CD4-positive, alpha-beta T cell (primary cell): ENCODE data around the gene PBX2. TPM values are rescaled to one million over a fixed set of nuclear protein-coding genes. Genes with fewer than 3 reads are reported as not detected.

Experiments used
- ATAC-seq: fragments of 200-7000 bp; cut with Tn5 transposase; one replicate; pipeline ENCODE4 v1.10.0; 2022; ENCODE audit warnings: mild to moderate bottlenecking; ENCODE audit not compliant: poor library complexity
- CTCF ChIA-PET: fragments of 350-600 bp; sonication (Branson Sonifier 250); formaldehyde crosslinking; loops from one replicate; lab custom pipeline; 2021; ENCODE audit warnings: antibody characterized with exemption, inconsistent platforms; lab: Charles Lee
- POLR2A ChIA-PET: fragments of 350-600 bp; sonication (Branson Sonifier 250); formaldehyde crosslinking; loops from one replicate; lab custom pipeline; 2021; ENCODE audit warnings: antibody characterized with exemption, inconsistent platforms; lab: Charles Lee
- DNase-seq, 14 experiments: peaks; one replicate each; pipeline ENCODE4 v3.0.0-alpha.2; 2013 to 2020; ENCODE audit warnings: mixed read lengths in 2 of 14
- H3K27ac ChIP-seq, 2 donors: one replicate each; pipeline versions ENCODE4 v1.5.1 to v1.7.0; 2013; ENCODE audit warnings: low read length in 2 of 2, low read depth in 1 of 2, mild to moderate bottlenecking in 1 of 2
- H3K27me3 ChIP-seq, 2 experiments: 1 replicate in 1 of 2; 2 replicates in 1 of 2; pipeline versions ENCODE4 v1.6.1 to v1.7.0; 2013; ENCODE audit warnings: low read length in 2 of 2, control low read depth in 1 of 2, mild to moderate bottlenecking in 1 of 2, moderate library complexity in 1 of 2; ENCODE audit not compliant: insufficient read depth in 2 of 2, control insufficient read depth in 1 of 2
- H3K36me3 ChIP-seq: one replicate; pipeline ENCODE4 v1.6.1; 2013; ENCODE audit warnings: low read length, control low read depth; ENCODE audit not compliant: insufficient read depth
- H3K4me1 ChIP-seq: one replicate; pipeline ENCODE4 v1.6.1; 2013; ENCODE audit warnings: low read length, control low read depth; ENCODE audit not compliant: insufficient read depth
- H3K4me3 ChIP-seq: one replicate; pipeline ENCODE4 v1.5.1; 2013; ENCODE audit warnings: mild to moderate bottlenecking, low read length, moderate library complexity
- H3K9me3 ChIP-seq, 2 experiments: 1 replicate in 1 of 2; 2 replicates in 1 of 2; pipeline versions ENCODE4 v1.6.1 to v1.7.0; 2013; ENCODE audit warnings: low read length in 2 of 2, mild to moderate bottlenecking in 2 of 2, control low read depth in 1 of 2, moderate library complexity in 1 of 2; ENCODE audit not compliant: control insufficient read depth in 1 of 2, insufficient read depth in 1 of 2
- H3K27ac Mint-ChIP-seq: one replicate; pipeline ENCODE4 v1.8.0; 2020; ENCODE audit warnings: mixed read lengths
- H3K27me3 Mint-ChIP-seq: one replicate; pipeline ENCODE4 v1.8.0; 2021; ENCODE audit warnings: mixed read lengths
- H3K36me3 Mint-ChIP-seq: one replicate; pipeline ENCODE4 v1.8.0; 2021; ENCODE audit warnings: low read depth, mixed read lengths
- H3K4me1 Mint-ChIP-seq: one replicate; pipeline ENCODE4 v1.8.0; 2021; ENCODE audit warnings: low read depth, mixed read lengths
- H3K4me3 Mint-ChIP-seq: one replicate; pipeline ENCODE4 v1.8.0; 2020; ENCODE audit warnings: mild to moderate bottlenecking, mixed read lengths
- H3K9me3 Mint-ChIP-seq: one replicate; pipeline ENCODE4 v1.8.0; 2020; ENCODE audit warnings: mixed read lengths
- CTCF ChIP-seq: fragments of 200-600 bp; IDR thresholded peaks from one replicate; pipeline ENCODE4 v1.8.0; 2022; ENCODE audit warnings: antibody characterized with exemption, mild to moderate bottlenecking
- intact Hi-C, 2 experiments: fragments of 100-400 bp; cut with DNase I in 1 of 2; cut with micrococcal nuclease in 1 of 2; formaldehyde crosslinking; loops; one replicate each; pipeline versions ENCODE4 v1.15.1 to v1.9.0; 2023 to 2025; cut with DNase I, micrococcal nuclease
- total RNA-seq, 174 experiments: library from RNA in 2 of 174; stranded (reverse) in 2 of 174; gene quantifications; one replicate each; pipeline ENCODE4 v1.2.3 and lab custom pipeline; 2021 to 2026

The PBX2 gene
- total RNA-seq, 2 experiments from 2014 or later, result 62.0 to 65.6 TPM

GRCh38 chr6:32191696-32192607 is 1.9 kb upstream of the PBX2 start:
- Mint-ChIP-seq H3K4me3 (peak overlapping the region; percentile 99), H3K4me1 (peaks cover 70% of the 10 kb centered on the region), H3K27ac (peak overlapping the region; percentile 96), H3K36me3 (peaks cover 63% of the 10 kb centered on the region), H3K9me3 (no peaks in the 10 kb centered on the region), H3K27me3 (no peaks in the 10 kb centered on the region)
- no peaks in the 10 kb centered on the region for H3K9me3 ChIP-seq
- H3K4me3 ChIP-seq, result peak overlapping the region; percentile 96
- intact Hi-C loops, result loop anchor here (1.0 to 10.0 kb wide), 6 partner anchors 16 to 1977 kb away; partner anchors contain the start of genes AGPAT1 (in 1 of the 2), C6orf47 (in 1 of the 2), CSNK2B (in 1 of the 2) and EHMT2 (in 1 of the 2)
- DNase-seq (peak in 3 of 14 experiments; percentile 51 to 70 (median 62)), ATAC-seq (no peak)
- peaks cover 29% of the 10 kb centered on the region for H3K36me3 ChIP-seq
- POLR2A ChIA-PET, result interaction anchor here (0.5 to 12.1 kb wide), 15 partner anchors 13 to 1576 kb away, joined by 3 to 242 read pairs (median 5); partner anchors contain the start of genes AGPAT1, ATF6B, DXO and EGFL8
- peaks cover 74% of the 10 kb centered on the region for H3K4me1 ChIP-seq
- peak overlapping the region; percentile 93 for H3K27ac ChIP-seq
- CTCF ChIA-PET, result no interaction called here
- H3K27me3 ChIP-seq, result no peaks in the 10 kb centered on the region
- TF ChIP-seq CTCF, result no peak

- TF ChIP-seq CTCF, result no peak
- H3K4me3 ChIP-seq, result peak overlapping the region; percentile 96
- peak overlapping the region; percentile 99 for H3K4me3 Mint-ChIP-seq
These were observed 1.1 kb upstream of the PBX2 start for GRCh38 chr6:32190911-32191677.

GRCh38 chr6:32189742-32190053 is 304 bp downstream of the PBX2 start:
- Histone ChIP-seq H3K4me1 (peaks cover 70% of the 10 kb centered on the region), H3K27ac (peak overlapping the region; percentile 72 to 93), H3K4me3 (peak overlapping the region; percentile 96), H3K27me3 (no peaks in the 10 kb centered on the region), H3K36me3 (peaks cover 40% of the 10 kb centered on the region), H3K9me3 (no peaks in the 10 kb centered on the region)
- Mint-ChIP-seq H3K36me3 (peaks cover 77% of the 10 kb centered on the region), H3K27me3 (no peaks in the 10 kb centered on the region), H3K9me3 (no peaks in the 10 kb centered on the region), H3K4me3 (peak overlapping the region; percentile 98), H3K4me1 (peaks cover 66% of the 10 kb centered on the region), H3K27ac (peak overlapping the region; percentile 96)
- DNase-seq, result peak in 3 of 14 experiments; percentile 29 to 55 (median 39)
- TF ChIP-seq CTCF, result no peak
- POLR2A ChIA-PET, result interaction anchor here (0.6 to 12.1 kb wide), 10 partner anchors 10 to 782 kb away, joined by 3 to 242 read pairs (median 4); partner anchors contain the start of genes AGPAT1, ATF6B, EGFL8 and FKBPL
- no peak for ATAC-seq
- intact Hi-C loops, result loop anchor here (1.0 to 10.0 kb wide), 5 partner anchors 11 to 1975 kb away; partner anchors contain the start of genes C6orf47 (in 1 of the 2), CSNK2B (in 1 of the 2), EHMT2 (in 1 of the 2) and GPANK1 (in 1 of the 2)
- CTCF ChIA-PET, result no interaction called here

More at GRCh38 chr6:32190911-32191677, 1.1 kb upstream of the PBX2 start:
- Mint-ChIP-seq H3K27ac (peak overlapping the region; percentile 96), H3K36me3 (peaks cover 72% of the 10 kb centered on the region), H3K9me3 (no peaks in the 10 kb centered on the region), H3K4me1 (peaks cover 70% of the 10 kb centered on the region), H3K27me3 (no peaks in the 10 kb centered on the region)
- Histone ChIP-seq H3K27me3 (no peaks in the 10 kb centered on the region), H3K4me1 (peaks cover 74% of the 10 kb centered on the region), H3K36me3 (peaks cover 37% of the 10 kb centered on the region), H3K27ac (peak overlapping the region; percentile 93), H3K9me3 (no peaks in the 10 kb centered on the region)
- intact Hi-C loops, result loop anchor here (1.0 to 10.0 kb wide), 6 partner anchors 13 to 1976 kb away; partner anchors contain the start of genes AGPAT1 (in 1 of the 2), C6orf47 (in 1 of the 2), CSNK2B (in 1 of the 2) and EHMT2 (in 1 of the 2)
- ATAC-seq (no peak), DNase-seq (peak in 1 of 14 experiments; percentile 33)
- CTCF ChIA-PET, result no interaction called here
- POLR2A ChIA-PET, result interaction anchor here (0.8 to 12.1 kb wide), 7 partner anchors 12 to 780 kb away, joined by 3 to 242 read pairs (median 8); partner anchors contain the start of genes AGPAT1, ATF6B, FKBPL and PSMB9
